CMK (cell line): ENCODE data around the gene ZNF878.

Experiments
- DNase-seq: peaks from one replicate; pipeline ENCODE4 v3.0.0-alpha.2; 2010; ENCODE audit warnings: low read depth

The ZNF878 gene

DNA sequence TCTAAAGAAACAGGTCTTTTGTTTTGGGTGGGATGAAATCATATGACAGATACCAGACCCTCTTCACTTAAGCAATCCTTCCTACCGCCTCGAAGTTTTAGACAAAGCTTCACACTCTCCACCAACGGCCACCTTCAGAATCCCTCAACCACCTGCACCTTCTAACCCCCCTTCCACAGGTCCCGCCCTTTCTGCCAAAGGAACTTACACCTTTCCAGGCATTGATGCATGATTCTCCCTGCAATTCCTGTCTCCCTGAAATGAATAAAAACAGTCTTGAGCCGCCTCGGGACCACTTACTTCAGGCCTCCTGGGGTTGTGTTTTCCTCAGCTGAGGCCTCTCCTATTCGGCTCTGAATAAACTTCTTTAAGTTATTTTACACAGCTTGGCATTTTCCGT lies 18.1 kb downstream of the ZNF878 start:
- no peak for DNase-seq

DNA sequence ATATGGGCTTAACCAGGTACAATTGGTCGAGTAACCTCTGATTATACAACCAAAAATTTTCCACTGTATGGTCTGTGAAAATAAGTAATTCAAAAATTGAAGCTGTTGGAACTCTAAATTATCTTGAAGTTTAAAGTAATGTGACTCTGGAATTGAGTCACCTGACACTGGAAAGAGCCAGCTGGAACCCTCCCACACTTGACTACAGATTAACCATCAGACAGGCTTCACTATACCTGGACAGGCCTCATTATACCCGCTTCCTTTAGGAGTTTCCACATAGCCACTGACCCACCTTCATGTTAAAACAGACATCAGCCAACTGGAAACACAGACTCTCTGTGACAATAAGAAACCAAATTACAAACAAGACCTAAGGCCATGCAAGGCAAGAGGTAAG lies 18.6 kb downstream of the ZNF878 start:
- no peak for DNase-seq

DNA sequence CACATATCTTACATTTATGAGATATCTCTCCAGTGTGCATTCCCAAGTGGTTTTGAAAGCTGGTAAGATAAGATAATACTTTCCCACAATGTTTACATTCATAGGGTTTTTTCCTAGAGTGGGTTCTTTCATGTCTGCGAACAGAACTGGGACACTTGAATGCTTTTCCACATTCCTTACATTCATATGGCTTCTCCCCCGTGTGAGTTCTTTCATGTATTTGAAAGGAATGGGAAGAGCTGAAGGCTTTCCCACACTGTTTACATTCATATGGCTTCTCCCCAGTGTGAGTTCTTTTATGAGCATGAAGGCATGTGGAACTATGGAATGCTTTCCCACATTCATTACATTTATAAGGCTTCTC lies 37.0 kb downstream of the ZNF878 start:
- no peak for DNase-seq

DNA sequence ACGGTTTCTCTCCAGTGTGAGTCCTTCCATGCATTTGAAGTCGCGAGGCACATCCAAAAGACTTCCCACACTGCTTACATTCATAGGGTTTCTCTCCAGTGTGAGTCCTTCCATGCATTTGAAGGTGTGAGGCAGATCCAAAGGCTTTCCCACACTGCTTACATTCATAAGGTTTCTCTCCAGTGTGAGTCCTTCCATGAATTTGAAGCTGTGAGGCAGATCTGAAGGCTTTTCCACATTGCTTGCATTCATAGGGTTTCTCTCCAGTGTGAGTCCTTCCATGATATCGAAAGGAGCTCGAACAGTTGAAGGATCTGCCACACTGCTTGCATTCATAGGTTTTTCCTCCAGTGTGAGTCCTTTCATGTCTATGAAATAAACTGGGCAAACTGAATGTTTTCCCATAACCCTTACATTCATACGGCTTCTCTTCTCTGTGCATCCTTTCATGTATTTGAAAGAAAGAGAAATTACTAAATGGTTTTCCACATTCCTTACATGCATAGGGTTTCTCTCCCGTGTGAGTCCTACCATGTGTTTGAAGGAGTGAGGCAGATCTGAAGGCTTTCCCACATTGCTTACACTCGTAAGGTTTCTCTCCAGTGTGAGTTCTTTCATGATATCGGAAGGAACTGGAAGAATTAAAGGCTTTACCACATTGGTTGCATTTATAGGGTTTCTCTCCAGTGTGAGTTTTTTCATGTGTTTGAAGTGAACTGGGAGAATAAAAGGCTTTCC lies 37.6 kb downstream of the ZNF878 start:
- no peak for DNase-seq

DNA sequence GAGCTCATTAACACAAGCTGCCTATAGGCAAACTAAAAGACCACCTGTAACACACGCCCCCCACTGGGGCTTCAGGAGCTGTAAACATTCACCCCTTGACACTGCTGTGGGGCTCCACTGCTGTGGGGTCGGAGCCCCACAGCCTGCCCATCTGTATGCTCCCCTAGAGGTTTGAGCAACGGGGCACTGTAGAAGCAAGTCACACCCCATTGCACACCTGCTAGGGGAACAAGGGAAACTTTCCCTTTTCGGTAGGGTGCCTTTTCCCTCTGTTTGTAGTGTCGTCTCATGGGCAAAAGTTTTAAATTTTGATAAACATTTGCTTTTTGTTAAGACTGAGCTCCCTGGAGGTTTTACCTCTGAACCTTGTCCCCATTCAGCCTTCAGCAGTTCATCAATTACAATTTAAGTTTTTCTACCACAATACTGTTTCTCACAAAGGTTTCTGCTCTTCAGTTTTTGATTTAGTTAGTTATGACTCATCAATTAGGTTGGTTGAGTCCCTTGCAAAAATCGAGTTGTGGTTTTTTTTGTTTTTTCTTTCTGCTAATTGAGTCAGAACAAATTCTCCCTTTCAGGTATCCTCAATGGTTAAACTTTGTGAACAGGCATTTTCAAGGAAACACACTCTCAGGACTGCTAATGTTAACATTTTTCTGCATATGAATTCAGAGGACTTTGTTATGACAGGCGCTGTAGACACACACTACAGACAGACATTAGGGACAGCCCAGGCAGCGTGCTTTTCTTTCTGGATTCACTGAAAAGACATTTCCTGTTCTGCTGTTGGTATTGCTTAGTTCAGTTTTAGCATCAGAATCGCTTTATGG lies 52.4 kb downstream of the ZNF878 start:
- no peak for DNase-seq

DNA sequence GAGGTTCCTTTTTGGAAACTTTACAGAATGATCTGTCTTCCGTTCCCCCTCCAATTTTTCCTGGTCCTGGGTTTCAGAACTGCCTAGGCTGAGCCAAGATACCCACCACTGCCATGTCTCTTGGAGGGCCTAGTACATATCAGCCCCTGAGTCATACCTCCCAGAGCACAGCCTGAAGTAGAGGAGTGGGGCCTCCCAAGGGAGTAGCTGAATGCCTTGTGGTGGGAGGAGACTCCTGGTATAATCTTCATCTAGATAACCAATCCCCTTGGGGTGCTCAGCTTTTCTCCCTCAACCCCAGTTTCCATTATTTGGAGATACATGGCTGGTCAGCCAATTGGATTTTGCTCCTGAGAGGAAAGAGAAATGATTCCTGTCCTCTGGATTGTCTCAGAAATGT lies 57.6 kb downstream of the ZNF878 start:
- no peak for DNase-seq
